ENCODE results near the gene HSF4. TPM values are rescaled to one million over a fixed set of nuclear protein-coding genes. Genes with fewer than 3 reads are reported as not detected.

HSF4 gene
- 1.9 and 3.9 TPM in 2 replicates for polyA plus RNA-seq

DNA sequence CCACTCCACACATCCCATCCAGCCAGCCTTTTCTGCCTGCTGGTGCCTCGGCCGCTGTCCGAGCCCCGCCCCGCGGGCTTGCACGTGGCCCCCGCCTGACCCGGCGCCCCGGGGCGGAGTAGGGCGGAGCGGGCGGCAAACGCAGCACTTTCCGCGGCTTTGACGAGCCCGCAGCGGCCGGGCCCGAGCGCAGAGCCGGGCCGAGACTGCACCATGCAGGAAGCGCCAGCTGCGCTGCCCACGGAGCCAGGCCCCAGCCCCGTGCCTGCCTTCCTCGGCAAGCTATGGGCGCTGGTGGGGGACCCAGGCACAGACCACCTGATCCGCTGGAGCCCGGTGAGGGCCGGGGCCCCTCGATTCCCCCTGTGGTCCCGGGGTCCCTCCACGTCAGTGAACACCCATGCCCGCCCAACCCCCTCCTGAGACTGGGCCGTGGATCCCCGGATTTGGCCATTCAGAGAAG is at the start of gene HSF4:
Gene HSF4, plus strand, starts transcription at position 147 of the 463 bp plus-strand sequence. Its CDS starts 67 bp downstream, at position 214.

GRCh38 chr16:67150833-67151396 is 13.6 kb upstream of the HSF4 start, which contains the start of gene B3GNT9:
Gene B3GNT9, minus strand, starts transcription at chr16:67150998. Its CDS starts 513 bp downstream, at chr16:67150485.

GRCh38 chr16:67170168-67170948 is 5.8 kb downstream of the HSF4 start, which contains the start of gene NOL3:
Gene NOL3, plus strand, starts transcription at chr16:67170538.

GRCh38 chr16:67183627-67184452 is 19.3 kb downstream of the HSF4 start, which contains the start of gene MATCAP1:
Gene MATCAP1, minus strand, starts transcription at chr16:67183963. Its CDS starts 3,353 bp downstream, at chr16:67180610.

GRCh38 chr16:67190041-67190440 is 25.5 kb downstream of the HSF4 start, which contains the start of gene EXOC3L1:
Gene EXOC3L1, minus strand, starts transcription at chr16:67190136. Its CDS starts 460 bp downstream, at chr16:67189676.

GRCh38 chr16:67191995-67192681 is 27.6 kb downstream of the HSF4 start, which contains the start of gene E2F4:
Gene E2F4, plus strand, starts transcription at chr16:67192155. Its CDS starts 73 bp downstream, at chr16:67192228.

DNA sequence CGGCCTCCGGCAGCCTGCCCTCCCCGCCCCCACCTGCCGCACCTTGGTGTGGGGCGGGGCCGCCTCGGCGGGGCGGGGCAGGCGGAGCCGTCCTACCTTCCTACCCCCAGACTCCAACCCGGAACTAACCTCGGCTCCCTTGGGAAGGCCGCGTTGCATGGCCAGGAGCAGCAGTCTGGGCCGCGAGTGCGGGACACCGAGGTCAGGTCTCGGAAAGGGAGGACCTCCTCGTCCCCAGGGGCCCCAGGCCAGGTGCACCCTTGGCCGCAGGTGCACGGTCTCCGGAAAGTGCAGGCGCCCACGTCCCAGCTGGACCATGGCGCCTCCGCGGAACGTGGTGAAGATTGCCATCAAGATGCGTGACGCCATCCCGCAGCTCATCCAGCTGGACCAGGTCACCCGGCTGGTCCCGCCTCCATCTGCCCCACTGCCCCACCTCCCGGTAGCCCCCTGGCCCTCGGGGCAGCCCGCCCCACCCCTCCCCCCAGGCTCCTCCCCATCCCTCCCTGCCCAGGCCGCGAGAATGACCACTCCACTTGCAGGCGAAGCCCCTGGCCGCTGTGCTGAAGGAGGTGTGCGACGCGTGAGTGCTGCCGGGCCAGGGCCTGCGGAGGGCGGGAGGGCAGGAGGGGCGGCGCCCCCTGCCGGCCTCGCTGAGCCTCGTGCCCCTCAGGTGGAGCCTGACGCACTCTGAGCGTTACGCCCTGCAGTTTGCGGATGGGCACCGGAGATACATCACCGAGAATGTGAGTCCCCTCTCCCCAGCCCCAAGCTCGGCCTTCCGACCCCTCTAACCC is 34.7 kb downstream of the HSF4 start, which contains the start of gene ELMO3:
Gene ELMO3, plus strand, starts transcription at position 121 of the 797 bp plus-strand sequence. Its CDS starts 196 bp downstream, at position 317.

Other genes with a start within 250 kb of the HSF4 start
- gene CDH16, start 245.9 kb upstream of the HSF4 start, polyA plus RNA-seq: not detected in 2 replicates
- gene RRAD, start 239.2 kb upstream of the HSF4 start, polyA plus RNA-seq: not detected in 2 replicates
- gene CIAO2B, start 230.3 kb upstream of the HSF4 start, polyA plus RNA-seq: 100 and 132 TPM in 2 replicates
- 0.81 and 2.0 TPM in 2 replicates for gene CES2, start 229.2 kb upstream of the HSF4 start, polyA plus RNA-seq
- 0.86 and 0.90 TPM in 2 replicates for gene CES3, start 203.5 kb upstream of the HSF4 start, polyA plus RNA-seq
- 2.8 and 6.0 TPM in 2 replicates for gene CES4A, start 176.2 kb upstream of the HSF4 start, polyA plus RNA-seq
- 3.7 and 7.3 TPM in 2 replicates for gene CBFB, start 135.6 kb upstream of the HSF4 start, polyA plus RNA-seq
- gene PHAF1, start 54.8 kb upstream of the HSF4 start, polyA plus RNA-seq: 4.7 and 14.2 TPM in 2 replicates
- not detected in 2 replicates for gene B3GNT9, start 13.7 kb upstream of the HSF4 start, polyA plus RNA-seq
- gene TRADD, start 4.8 kb upstream of the HSF4 start, polyA plus RNA-seq: 0.99 TPM in 1 of 2 replicates, not detected in the other
- 0.81 TPM in 1 of 2 replicates, not detected in the other for gene FBXL8, start 4.8 kb upstream of the HSF4 start, polyA plus RNA-seq
- gene NOL3, start 5.8 kb downstream of the HSF4 start, polyA plus RNA-seq: 6.3 and 9.0 TPM in 2 replicates
- 12.0 and 13.3 TPM in 2 replicates for gene MATCAP1, start 19.2 kb downstream of the HSF4 start, polyA plus RNA-seq
- not detected in 2 replicates for gene EXOC3L1, start 25.4 kb downstream of the HSF4 start, polyA plus RNA-seq
- 4.5 and 7.4 TPM in 2 replicates for gene E2F4, start 27.4 kb downstream of the HSF4 start, polyA plus RNA-seq
- not detected in 2 replicates for gene ELMO3, start 34.4 kb downstream of the HSF4 start, polyA plus RNA-seq
- gene TMEM208, start 62.4 kb downstream of the HSF4 start, polyA plus RNA-seq: 357 and 366 TPM in 2 replicates
- 2.6 and 3.7 TPM in 2 replicates for gene FHOD1, start 82.7 kb downstream of the HSF4 start, polyA plus RNA-seq
- 1.1 and 1.7 TPM in 2 replicates for gene SLC9A5, start 84.2 kb downstream of the HSF4 start, polyA plus RNA-seq
- 1.4 TPM in 1 of 2 replicates, not detected in the other for gene PLEKHG4, start 114.8 kb downstream of the HSF4 start, polyA plus RNA-seq
- not detected in 2 replicates for gene KCTD19, start 162.0 kb downstream of the HSF4 start, polyA plus RNA-seq
- 2.1 and 3.7 TPM in 2 replicates for gene LRRC36, start 162.1 kb downstream of the HSF4 start, polyA plus RNA-seq
- 55.4 and 88.4 TPM in 2 replicates for gene TPPP3, start 228.8 kb downstream of the HSF4 start, polyA plus RNA-seq

All from Purkinje cell (primary cell).